ENCODE results near the gene PPM1B. TPM values are rescaled to one million over a fixed set of nuclear protein-coding genes. Genes with fewer than 3 reads are reported as not detected.

Gene PPM1B
- total and polyA plus RNA-seq, 2 experiments from 2014 or later: 54.8 to 81.2 TPM

- no peak overlapping the region for H3K27ac ChIP-seq
- no peak for TF ChIP-seq CTCF (IDR thresholded peaks at IDR 0.05; ENCODE audit: low read depth, low read length)
- no peaks in the 10 kb centered on the region for H3K9me3 ChIP-seq (ENCODE audit: low read depth)
- no peak for DNase-seq (ENCODE audit: low read depth in 1 of 2, low spot score in 1 of 2)
- no peaks in the 10 kb centered on the region for H3K36me3 ChIP-seq
- H3K4me3 ChIP-seq: no peak overlapping the region
- no peaks in the 10 kb centered on the region for H3K27me3 ChIP-seq
- no peaks in the 10 kb centered on the region for H3K4me1 ChIP-seq (ENCODE audit: low read depth)
Observed at GRCh38 chr2:44210362-44210761, 41.7 kb downstream of the PPM1B start.

- Histone ChIP-seq H3K4me3 (no peak overlapping the region), H3K36me3 (no peaks in the 10 kb centered on the region), H3K27ac (no peak overlapping the region), H3K27me3 (no peaks in the 10 kb centered on the region), H3K4me1 (ENCODE audit: low read depth) (no peaks in the 10 kb centered on the region), H3K9me3 (ENCODE audit: low read depth) (no peaks in the 10 kb centered on the region)
- no peak for TF ChIP-seq CTCF (IDR thresholded peaks at IDR 0.05; ENCODE audit: low read depth, low read length)
- DNase-seq (ENCODE audit: low read depth in 1 of 2, low spot score in 1 of 2): no peak
Observed at GRCh38 chr2:44211183-44211582, 42.5 kb downstream of the PPM1B start.

- H3K9me3 ChIP-seq (ENCODE audit: low read depth): no peaks in the 10 kb centered on the region
- no peak for DNase-seq (ENCODE audit: low read depth in 1 of 2, low spot score in 1 of 2)
- H3K4me3 ChIP-seq: no peak overlapping the region
- no peaks in the 10 kb centered on the region for H3K4me1 ChIP-seq (ENCODE audit: low read depth)
- no peaks in the 10 kb centered on the region for H3K36me3 ChIP-seq
- TF ChIP-seq CTCF (IDR thresholded peaks at IDR 0.05; ENCODE audit: low read depth, low read length): no peak
- H3K27me3 ChIP-seq: no peaks in the 10 kb centered on the region
- H3K27ac ChIP-seq: no peak overlapping the region
Observed at GRCh38 chr2:44212302-44212701, 43.6 kb downstream of the PPM1B start.

- Histone ChIP-seq H3K27me3 (no peaks in the 10 kb centered on the region), H3K4me1 (ENCODE audit: low read depth) (peaks cover 4% of the 10 kb centered on the region), H3K9me3 (ENCODE audit: low read depth) (no peaks in the 10 kb centered on the region), H3K36me3 (peaks cover 5% of the 10 kb centered on the region), H3K4me3 (no peak overlapping the region), H3K27ac (no peak overlapping the region)
- DNase-seq (ENCODE audit: low read depth in 1 of 2, low spot score in 1 of 2): no peak
- TF ChIP-seq CTCF (IDR thresholded peaks at IDR 0.05; ENCODE audit: low read depth, low read length): no peak
Observed at GRCh38 chr2:44215827-44216226, 47.2 kb downstream of the PPM1B start.

GRCh38 chr2:44218771-44219170 is 50.1 kb downstream of the PPM1B start:
- no peak for DNase-seq (ENCODE audit: low read depth in 1 of 2, low spot score in 1 of 2)
- no peak overlapping the region for H3K4me3 ChIP-seq
- peaks cover 4% of the 10 kb centered on the region for H3K4me1 ChIP-seq (ENCODE audit: low read depth)
- no peak overlapping the region for H3K27ac ChIP-seq
- H3K9me3 ChIP-seq (ENCODE audit: low read depth): no peaks in the 10 kb centered on the region
- TF ChIP-seq CTCF (IDR thresholded peaks at IDR 0.05; ENCODE audit: low read depth, low read length): no peak
- H3K36me3 ChIP-seq: peaks cover 10% of the 10 kb centered on the region
- H3K27me3 ChIP-seq: no peaks in the 10 kb centered on the region

- no peaks in the 10 kb centered on the region for H3K27me3 ChIP-seq
- H3K36me3 ChIP-seq: peaks cover 5% of the 10 kb centered on the region
- no peaks in the 10 kb centered on the region for H3K4me1 ChIP-seq (ENCODE audit: low read depth)
- H3K27ac ChIP-seq: no peak overlapping the region
- no peak for TF ChIP-seq CTCF (IDR thresholded peaks at IDR 0.05; ENCODE audit: low read depth, low read length)
- H3K4me3 ChIP-seq: no peak overlapping the region
- DNase-seq (ENCODE audit: low read depth in 1 of 2, low spot score in 1 of 2): no peak
- no peaks in the 10 kb centered on the region for H3K9me3 ChIP-seq (ENCODE audit: low read depth)
Observed at GRCh38 chr2:44226753-44227152, 58.1 kb downstream of the PPM1B start.
